NCI-H1436 treated with DMSO at 0.1 percent for 48 hours (cell line): ENCODE measurements around the gene TMEM40.
"Not testable (repeated sequence)": the region's sequence is repeated elsewhere in the genome, so short reads cannot be mapped to it uniquely, and the experiment has no call there.

ENCODE experiments used
- DNase-seq: peaks from one replicate; lab custom pipeline; 2025; lab: John Stamatoyannopoulos, UW

The TMEM40 gene

GRCh38 chr3:12775970-12776369 lies 16.9 kb upstream of the TMEM40 start:
- not testable (repeated sequence) for DNase-seq

DNA sequence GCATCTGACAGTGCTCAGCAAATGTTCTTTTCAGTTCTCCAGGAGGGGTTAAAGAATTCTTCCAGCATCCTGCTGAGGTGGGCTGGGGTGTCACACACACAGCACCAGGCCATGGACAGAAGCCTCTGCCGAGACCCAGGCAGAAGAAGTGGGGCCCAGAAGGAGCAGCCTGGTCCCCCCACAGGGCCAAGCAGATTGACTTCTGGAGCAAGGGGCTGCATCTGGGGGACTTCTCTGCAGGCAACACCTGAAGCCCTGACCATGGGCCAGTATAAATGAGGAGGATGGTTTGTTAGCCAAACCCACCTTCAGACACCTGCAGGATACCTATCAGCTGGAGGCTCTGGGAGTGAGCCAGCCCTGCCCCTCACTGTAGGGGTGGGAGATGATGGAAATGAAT lies 16.2 kb upstream of the TMEM40 start:
- no peak for DNase-seq

GRCh38 chr3:12774619-12775018 lies 15.6 kb upstream of the TMEM40 start:
- no peak for DNase-seq

DNA sequence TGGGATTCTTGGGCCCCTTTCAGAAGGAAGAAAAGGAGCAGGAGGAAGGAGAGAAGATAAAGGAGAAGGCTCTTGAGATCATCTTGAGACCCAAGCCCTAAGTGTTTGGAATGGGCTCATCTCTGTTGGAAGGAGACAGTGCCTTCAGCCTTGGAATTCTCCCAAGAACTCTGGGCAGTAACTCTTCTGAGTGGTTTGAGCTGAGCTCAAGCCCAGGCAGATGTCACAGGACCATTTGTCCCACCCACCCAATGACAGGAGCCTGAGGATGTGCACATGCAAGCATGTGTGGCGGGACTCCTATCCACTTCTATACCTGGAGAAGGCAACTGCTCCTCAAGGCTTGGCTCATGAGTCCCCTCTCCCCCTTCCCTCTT lies 14.6 kb upstream of the TMEM40 start:
- no peak for DNase-seq

DNA sequence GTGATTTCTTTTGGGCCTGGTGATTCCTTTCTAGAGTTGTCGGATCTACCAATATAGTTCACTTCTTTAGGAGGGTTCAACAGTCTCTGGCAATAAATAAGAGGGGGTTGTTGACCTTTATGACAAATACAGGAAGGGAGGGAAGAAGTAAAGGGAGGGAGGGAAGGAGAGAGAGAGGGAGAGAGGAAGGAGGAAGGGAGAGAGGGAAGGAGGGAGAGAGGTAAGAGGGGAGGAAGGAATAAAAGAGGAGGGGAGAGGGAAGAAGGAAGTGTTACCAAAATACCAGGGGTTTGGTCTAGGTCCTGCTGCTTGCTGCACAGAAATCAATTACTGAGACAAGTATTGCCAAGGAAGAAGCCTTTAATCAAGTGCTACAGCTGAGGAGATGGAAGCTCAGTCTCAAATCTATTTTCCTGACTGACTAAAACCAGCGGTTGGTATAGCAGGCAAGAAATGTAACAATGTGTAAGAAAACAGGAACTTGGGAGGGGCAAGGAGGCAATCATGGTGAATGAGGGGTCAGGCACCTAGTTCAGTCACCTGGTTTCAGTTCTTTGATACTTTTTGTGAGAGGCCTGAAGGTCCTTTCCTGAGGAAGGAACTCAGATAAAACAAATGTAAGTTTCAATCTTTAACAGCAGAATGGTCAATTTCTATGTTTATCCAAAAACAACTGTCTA lies 14.1 kb upstream of the TMEM40 start:
- no peak for DNase-seq

DNA sequence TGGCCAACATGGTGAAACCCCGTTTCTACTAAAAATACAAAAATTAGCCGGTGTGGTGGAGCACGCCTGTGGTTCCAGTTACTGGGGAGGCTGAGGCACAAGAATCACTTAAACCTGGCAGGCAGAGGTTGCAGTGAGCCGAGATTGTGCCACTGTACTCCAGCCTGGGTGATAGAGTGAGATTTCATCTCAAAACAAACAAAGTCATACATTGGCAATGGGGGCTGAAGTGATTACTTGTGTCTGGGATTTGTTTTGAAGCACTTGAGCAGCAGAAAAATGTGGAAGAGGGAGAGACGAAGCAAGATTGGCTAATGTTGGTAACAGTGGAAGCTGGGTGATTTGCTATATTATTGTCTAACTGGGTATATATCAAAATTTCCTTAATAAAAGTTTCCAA lies 13.4 kb upstream of the TMEM40 start:
- DNase-seq = no peak

DNA sequence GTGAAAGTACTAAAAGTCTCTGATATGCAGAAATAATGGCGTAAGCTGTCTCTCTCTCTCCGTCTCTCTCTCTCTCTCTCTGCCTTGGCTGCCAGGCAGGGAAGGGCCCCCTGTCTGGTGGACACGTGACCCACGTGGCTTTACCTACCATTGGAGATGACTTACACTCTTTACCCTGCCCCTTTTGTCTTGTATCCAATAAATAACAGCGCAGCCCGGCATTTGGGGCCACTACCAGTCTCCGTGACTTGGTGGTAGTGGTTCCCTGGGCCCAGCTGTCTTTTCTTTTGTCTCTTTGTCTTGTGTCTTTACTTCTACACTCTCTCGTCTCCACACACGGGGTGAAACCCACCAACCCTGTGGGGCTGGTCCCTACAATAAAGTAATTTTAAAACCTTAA lies 12.2 kb upstream of the TMEM40 start:
- DNase-seq = no peak

DNA sequence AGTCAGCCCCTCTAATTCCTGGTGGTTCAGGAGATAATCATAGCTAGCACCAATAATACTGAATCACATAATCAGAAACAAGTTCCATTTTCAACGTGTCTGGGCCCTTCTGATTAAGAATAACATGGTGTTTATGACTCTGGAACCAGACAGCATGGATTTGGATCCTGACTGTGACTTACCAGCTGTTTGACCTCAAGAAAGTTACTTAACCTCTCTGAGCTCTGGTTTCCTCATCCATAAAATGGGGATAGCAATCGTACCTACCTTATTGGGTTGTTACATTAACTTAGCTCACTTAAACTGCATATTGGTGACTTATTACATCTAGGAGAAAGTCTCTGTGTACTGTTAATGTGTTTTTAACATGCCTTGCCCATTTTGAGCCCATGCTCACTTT lies 10.7 kb upstream of the TMEM40 start:
- no peak for DNase-seq

DNA sequence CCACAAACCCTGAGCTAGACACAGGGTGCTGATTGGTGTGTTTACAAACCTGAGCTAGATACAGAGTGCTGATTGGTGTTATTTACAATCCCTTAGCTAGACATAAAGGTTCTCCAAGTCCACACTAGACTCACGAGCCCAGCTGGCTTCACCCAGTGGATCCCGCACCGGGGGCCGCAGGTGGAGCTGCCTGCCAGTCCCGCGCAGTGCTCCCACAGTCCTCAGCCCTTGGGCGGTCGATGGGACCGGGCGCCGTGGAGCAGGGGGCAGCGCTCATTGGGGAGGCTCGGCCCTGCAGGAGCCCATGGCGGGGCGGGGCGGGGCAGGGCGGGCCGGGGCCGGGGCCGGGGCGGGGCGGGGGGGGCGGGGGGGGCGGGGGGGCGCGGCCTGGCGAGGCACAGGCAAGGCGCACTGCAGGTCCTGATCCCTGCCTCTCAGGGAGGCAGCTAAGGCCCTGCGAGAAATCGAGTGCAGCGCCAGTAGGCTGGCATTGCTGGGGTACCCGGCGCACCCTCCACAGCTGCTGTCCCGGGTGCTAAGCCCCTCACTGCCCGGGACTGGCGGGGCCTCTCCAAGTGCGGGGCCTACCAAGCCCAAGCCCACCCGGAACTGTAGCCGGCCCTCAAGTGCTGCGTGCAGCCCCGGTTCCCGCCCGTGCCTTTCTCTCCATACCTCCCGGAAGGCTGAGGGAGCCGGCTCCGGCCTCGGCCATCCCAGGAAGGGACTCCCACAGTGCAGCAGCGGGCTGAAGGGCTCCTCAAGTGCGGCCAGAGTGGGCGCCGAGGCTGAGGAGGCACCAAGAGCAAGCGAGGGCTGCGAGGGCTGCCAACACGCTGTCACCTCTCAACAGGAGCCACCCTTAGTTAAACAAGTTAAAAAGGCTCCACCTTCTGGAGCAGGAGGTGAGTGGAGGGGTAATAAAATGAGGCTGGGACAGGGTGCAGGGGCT lies 9.8 kb upstream of the TMEM40 start:
- no peak for DNase-seq

- no peak for DNase-seq
Measured at GRCh38 chr3:12766541-12766940, 7.5 kb upstream of the TMEM40 start.

DNA sequence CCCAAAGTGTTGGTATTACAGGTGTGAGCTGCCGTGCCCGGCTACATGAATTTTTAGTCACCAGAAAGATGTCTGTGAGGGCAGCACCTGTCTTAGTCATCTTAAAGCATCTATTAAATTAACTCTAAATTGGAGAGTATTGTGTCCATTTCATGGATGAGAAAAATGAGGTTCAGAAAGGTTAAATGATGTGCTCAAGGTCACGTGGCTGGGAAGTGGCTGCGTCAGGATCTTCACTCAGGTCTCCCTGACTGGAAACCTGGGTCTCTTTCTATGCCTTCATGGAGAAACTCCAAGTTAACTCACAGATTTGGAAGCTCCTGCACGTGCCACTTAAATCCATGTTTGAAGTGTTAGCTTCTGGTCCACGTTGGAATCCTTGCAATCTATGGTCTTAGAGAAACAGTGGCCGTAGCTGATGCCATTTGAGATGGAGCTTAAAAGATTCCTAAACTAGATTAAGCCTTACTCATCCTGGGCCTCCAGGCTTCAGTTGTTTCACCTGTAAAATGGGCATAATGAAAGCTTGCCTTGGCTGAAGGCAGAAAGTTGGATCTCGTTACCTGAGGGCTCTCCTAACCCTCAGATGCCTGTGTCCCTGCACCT lies 5.2 kb upstream of the TMEM40 start:
- no peak for DNase-seq

DNA sequence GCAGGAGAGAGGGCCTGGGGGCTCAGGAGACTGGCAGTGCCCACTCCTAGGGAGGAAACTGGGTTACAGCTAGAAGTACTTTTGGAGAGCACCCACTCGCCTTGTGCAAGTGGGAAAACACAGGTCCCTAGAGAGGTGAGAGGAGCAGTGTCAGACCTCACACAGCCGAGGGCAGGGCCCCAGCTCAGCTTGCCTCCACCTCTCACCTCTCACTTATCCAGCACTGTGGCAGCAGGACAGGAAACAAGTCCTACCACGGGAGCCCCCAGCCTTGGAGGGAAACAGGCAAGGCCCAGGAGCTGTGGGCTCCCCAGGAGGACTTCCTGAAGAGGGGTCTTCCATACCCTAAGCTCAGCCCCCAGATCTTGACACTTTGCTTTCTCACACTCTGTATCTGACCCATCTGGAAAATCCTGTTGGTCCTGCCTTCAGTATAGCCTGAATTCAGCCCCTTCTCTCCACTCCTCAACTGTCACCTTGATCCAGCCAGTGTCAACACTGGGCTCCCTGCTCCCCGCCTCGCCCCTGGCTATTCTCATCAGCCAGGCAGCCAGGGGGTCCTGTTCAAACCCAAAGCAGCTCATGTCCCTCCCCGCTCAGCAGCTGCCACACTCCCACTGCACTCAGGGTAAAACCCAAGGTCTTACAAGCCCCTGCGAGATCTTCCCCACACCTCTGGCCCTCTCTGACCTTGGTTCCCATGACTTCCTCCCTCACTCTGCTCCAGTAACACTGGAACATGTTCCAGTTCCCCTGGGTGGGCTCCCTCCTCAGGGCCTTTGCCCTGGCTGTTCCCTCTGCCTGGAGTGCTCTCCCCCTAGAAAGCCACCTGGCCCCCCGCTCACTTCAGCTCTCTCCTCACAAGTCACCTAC lies 870 bp upstream of the TMEM40 start:
- DNase-seq = no peak

- DNase-seq = no peak
Measured at GRCh38 chr3:12758025-12758781, 856 bp downstream of the TMEM40 start.

- no peak for DNase-seq
Measured at GRCh38 chr3:12756635-12757034, 2.4 kb downstream of the TMEM40 start.

GRCh38 chr3:12756175-12756574 lies 2.9 kb downstream of the TMEM40 start:
- DNase-seq = no peak

- DNase-seq = no peak
Measured at GRCh38 chr3:12755754-12756153, 3.3 kb downstream of the TMEM40 start.

DNA sequence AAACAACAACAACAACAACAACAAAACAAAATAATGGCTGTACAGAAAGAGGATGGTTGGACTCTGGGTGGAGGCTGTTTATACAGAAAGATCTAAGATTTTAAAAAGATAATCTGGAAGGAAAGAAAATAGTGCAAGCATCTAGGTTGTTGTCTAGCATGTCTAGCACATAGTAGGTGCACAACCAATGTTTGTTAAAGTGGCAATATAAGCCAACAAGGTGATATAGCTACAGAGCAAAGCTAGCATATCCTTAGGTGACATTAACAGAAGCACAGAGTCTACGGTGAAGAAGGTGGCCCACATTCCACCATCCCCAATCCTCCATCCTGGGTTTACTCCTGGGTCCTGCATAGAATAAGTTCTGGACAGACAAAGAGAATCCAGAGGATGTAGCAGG lies 4.7 kb downstream of the TMEM40 start:
- no peak for DNase-seq

- no peak for DNase-seq
Measured at GRCh38 chr3:12753275-12754028, 5.6 kb downstream of the TMEM40 start.

DNA sequence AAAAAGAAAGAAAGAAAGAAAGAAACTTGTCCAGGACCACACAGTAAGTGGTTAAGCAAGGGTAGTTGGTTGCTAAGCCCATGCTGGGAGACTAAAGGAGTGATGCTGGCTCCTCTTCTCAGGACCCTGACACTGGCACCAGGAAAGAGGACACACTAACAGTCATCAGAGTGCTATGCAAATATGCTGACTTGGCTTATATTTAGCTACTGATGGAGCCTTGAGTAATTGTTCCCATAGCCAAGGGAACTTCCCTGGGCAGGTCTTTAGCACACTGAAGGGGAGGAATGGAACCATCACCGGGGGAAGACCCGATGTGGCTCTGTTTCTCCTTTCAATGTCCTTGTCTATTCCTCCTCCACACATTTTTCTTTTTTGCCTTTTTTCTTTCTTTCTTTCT lies 6.2 kb downstream of the TMEM40 start:
- DNase-seq = no peak

DNA sequence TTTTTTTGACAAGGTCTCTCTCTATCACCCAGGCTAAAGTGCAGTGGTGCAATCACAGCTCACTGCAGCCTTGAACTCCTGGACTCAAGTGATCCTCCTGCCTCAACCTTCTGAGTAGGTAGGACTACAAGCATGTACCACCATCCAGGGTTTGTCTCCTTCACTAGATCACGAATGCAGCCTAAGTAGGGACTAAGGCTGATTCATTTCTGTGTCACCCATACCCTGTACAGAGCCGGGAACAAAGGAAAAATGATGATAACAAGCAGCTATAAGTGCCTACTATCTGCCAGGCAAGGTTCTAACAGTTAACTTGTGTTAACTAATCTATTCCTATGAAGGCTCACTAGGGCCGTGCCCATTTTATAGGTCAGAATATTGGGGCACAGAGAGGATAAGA lies 7.0 kb downstream of the TMEM40 start:
- no peak for DNase-seq

GRCh38 chr3:12751571-12751970 lies 7.5 kb downstream of the TMEM40 start:
- DNase-seq = no peak
